ENCODE results near the gene KIAA1958.

Gene KIAA1958, protein sequence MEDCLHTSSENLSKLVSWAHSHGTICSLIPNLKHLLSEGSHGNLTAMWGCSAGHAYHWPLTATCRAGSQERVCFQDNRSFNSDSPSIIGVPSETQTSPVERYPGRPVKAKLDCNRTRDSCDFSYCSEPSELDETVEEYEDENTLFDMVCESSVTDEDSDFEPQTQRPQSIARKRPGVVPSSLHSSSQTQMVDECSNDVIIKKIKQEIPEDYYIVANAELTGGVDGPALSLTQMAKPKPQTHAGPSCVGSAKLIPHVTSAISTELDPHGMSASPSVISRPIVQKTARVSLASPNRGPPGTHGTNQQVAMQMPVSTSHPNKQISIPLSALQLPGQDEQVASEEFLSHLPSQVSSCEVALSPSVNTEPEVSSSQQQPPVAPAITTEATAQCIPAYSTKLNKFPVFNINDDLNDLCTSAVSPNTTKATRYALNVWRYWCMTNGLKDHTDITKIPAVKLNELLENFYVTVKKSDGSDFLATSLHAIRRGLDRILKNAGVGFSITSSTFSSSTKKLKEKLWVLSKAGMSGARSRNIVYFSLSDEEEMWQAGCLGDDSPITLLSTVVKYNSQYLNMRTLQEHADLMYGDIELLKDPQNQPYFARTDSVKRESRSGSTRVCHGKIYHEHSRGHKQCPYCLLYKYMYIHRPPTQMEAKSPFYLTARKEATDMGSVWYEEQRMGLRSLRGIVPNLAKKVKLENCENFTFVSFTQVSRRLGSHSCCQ

DNA sequence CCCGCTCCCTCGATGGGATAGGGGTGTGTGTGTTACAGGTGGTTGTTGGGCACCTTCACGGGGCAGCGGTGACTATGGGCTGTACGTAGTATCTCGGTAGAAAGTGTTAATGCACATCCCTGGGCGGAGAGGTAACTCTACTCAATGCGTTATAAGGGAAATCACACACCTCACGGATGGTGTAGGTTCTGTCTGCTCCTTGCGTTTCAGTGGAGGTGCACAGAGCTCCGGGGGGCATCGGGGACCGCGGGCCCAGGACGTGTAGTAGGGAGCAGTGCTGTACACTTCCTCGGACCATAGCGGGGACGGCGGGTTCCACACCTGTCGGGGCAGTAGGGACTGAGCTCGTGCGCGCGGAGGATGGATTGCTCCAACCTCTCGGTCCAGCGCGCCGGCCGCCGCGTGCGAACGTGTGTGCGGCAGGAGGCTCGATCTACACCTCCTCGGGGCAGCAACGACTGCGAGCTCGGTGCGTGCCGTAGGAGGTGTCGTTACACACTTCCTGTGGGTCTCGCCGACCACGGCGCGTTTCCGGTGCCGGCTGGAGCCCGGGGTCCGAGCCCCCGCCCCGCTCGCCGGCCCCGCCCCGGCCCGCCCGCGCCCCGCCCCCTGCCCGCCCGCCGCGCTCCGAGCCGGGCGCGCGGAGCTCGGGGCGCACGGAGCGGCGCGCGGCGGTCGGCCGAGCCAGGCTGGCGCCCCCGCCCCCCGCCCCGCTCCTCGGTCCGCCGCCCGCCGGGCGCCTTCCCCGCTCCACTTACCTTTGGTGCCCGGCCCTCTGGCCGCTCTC lies at the start of gene KIAA1958:
KIAA1958 (plus strand) TSS at position 607 of the 787 bp plus-strand sequence. CDS start 87,254 bp downstream, outside the sequence.
- no peaks in the 10 kb centered on the region for H3K9me3 ChIP-seq (ENCODE audit: insufficient read depth, low read depth, low read length)
- H3K9ac ChIP-seq (ENCODE audit: low read depth, low read length) = peak within 1 kb of the TSS; percentile 94
- peak within 1 kb of the TSS; percentile 93 for H3K4me3 ChIP-seq (ENCODE audit: low read length)
- H3K27me3 ChIP-seq (ENCODE audit: insufficient read depth, low read length) = no peaks in the 10 kb centered on the region
- H3K4me1 ChIP-seq (ENCODE audit: insufficient read depth, low read length) = peaks cover 27% of the 10 kb centered on the region
- H3K36me3 ChIP-seq (ENCODE audit: insufficient read depth, low read depth, low read length) = peaks cover 4% of the 10 kb centered on the region; the same call in 1 of the 2 replicates
- H3K27ac ChIP-seq (ENCODE audit: low read length) = peak within 1 kb of the TSS; percentile 82

DNA sequence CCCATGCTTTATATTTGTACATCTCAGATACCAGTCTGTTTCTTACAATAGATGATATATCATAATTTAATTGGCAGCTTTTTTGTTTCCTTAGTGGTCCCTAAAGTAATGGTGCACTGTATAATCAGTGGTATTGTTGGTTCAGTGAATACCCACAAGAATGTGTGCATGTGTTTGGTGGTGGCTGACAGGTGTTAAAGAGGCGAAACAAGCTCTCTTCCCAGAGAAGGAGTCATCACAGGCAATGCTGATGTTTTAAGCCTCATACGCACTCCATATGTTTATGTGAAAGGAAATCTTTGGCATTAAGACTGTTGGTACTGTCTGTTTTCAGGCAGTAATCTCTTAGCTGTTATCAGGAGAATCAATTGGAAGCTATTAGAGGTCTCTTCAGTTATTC lies 49.2 kb upstream of the KIAA1958 start:
- no peak overlapping the region for H3K9ac ChIP-seq (ENCODE audit: low read depth, low read length)
- H3K4me1 ChIP-seq (ENCODE audit: insufficient read depth, low read length) = no peaks in the 10 kb centered on the region
- no peaks in the 10 kb centered on the region for H3K9me3 ChIP-seq (ENCODE audit: insufficient read depth, low read depth, low read length)
- no peak overlapping the region for H3K4me3 ChIP-seq (ENCODE audit: low read length)
- H3K27me3 ChIP-seq (ENCODE audit: insufficient read depth, low read length) = no peaks in the 10 kb centered on the region
- H3K27ac ChIP-seq (ENCODE audit: low read length) = no peak overlapping the region
- H3K36me3 ChIP-seq (ENCODE audit: insufficient read depth, low read depth, low read length) = no peaks in the 10 kb centered on the region

DNA sequence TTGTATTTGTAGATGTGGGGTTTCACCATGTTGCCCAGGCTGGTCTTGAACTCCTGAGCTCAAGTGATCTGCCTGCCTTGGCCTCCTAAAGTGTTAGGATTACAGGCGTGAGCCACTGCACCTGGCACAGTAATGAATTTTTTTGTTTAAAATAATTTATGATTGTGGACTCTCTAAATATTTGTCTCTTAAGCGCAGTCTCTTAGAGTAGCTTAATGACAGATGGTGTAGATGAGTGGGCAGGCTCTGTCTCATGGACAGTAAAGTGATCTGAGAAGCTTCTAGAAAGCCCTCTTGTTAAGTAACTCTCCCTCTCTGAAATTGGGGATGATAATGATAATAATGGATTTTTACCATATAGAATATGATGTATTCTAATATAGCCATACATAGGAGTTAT lies 47.5 kb upstream of the KIAA1958 start:
- Histone ChIP-seq H3K9me3 (ENCODE audit: insufficient read depth, low read depth, low read length) (no peaks in the 10 kb centered on the region), H3K4me1 (ENCODE audit: insufficient read depth, low read length) (no peaks in the 10 kb centered on the region), H3K9ac (ENCODE audit: low read depth, low read length) (no peak overlapping the region), H3K27ac (ENCODE audit: low read length) (no peak overlapping the region), H3K27me3 (ENCODE audit: insufficient read depth, low read length) (no peaks in the 10 kb centered on the region), H3K4me3 (ENCODE audit: low read length) (no peak overlapping the region), H3K36me3 (ENCODE audit: insufficient read depth, low read depth, low read length) (no peaks in the 10 kb centered on the region)

DNA sequence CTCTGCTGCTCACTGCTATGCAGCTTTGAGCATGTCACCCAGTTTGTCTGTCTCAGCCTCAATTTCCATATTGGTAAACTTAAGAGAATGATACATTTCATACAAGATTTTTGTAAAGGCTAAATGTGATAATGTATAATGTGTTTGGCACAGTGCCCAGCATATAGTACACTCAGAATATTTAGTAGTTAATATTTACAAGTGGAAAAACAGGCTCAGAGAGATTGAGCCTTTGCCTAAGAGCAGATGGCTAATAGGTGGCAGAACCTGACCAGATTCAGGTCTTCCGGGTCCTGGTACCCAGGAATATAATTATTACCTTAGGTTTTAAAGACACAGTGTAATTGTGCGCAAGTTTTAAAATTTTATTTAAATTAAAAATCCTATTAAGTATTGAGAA lies 46.8 kb upstream of the KIAA1958 start:
- Histone ChIP-seq H3K9ac (ENCODE audit: low read depth, low read length) (no peak overlapping the region), H3K4me1 (ENCODE audit: insufficient read depth, low read length) (no peaks in the 10 kb centered on the region), H3K27me3 (ENCODE audit: insufficient read depth, low read length) (no peaks in the 10 kb centered on the region), H3K27ac (ENCODE audit: low read length) (no peak overlapping the region), H3K4me3 (ENCODE audit: low read length) (no peak overlapping the region), H3K36me3 (ENCODE audit: insufficient read depth, low read depth, low read length) (no peaks in the 10 kb centered on the region), H3K9me3 (ENCODE audit: insufficient read depth, low read depth, low read length) (no peaks in the 10 kb centered on the region)

DNA sequence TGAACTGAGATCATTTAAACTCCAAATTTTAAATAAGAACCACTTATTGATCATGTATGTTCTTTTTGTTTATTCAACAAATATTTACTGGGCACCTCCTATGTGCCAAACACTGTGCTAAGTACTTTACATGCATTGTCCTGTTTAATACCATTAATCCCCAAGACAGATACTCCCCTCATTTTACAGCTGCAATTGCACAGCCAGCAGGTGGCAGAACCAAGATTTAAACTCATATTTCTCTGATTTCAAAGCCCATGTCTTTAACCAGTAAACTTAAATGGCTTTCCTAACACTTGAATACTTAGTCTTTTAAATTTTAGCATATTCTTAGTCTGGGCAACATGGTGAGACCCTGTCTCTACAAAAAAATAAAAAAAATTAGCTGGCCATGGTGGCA lies 43.4 kb upstream of the KIAA1958 start:
- no peaks in the 10 kb centered on the region for H3K9me3 ChIP-seq (ENCODE audit: insufficient read depth, low read depth, low read length)
- H3K4me1 ChIP-seq (ENCODE audit: insufficient read depth, low read length) = no peaks in the 10 kb centered on the region
- H3K27me3 ChIP-seq (ENCODE audit: insufficient read depth, low read length) = no peaks in the 10 kb centered on the region
- H3K9ac ChIP-seq (ENCODE audit: low read depth, low read length) = no peak overlapping the region
- H3K27ac ChIP-seq (ENCODE audit: low read length) = no peak overlapping the region
- H3K4me3 ChIP-seq (ENCODE audit: low read length) = no peak overlapping the region
- H3K36me3 ChIP-seq (ENCODE audit: insufficient read depth, low read depth, low read length) = no peaks in the 10 kb centered on the region

DNA sequence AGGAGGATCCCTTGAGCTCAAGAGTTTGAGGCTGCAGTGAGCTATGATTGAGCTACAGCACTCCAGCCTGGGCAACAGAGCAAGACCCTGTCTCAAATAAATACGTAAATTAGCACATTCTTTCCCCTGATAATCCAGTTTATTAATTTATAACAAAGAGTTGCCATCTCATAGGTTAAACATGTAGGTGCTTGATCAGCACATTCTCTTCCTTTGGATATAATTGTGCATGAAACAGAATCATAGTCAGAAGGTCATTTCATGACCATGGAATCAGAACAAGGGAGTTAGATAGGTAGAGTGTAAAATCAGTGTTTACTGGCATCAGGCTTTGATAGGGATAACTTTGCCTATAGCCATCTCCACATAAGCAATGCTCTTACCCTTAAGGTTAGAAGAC lies 43.0 kb upstream of the KIAA1958 start:
- Histone ChIP-seq H3K27ac (ENCODE audit: low read length) (no peak overlapping the region), H3K27me3 (ENCODE audit: insufficient read depth, low read length) (no peaks in the 10 kb centered on the region), H3K9ac (ENCODE audit: low read depth, low read length) (no peak overlapping the region)

DNA sequence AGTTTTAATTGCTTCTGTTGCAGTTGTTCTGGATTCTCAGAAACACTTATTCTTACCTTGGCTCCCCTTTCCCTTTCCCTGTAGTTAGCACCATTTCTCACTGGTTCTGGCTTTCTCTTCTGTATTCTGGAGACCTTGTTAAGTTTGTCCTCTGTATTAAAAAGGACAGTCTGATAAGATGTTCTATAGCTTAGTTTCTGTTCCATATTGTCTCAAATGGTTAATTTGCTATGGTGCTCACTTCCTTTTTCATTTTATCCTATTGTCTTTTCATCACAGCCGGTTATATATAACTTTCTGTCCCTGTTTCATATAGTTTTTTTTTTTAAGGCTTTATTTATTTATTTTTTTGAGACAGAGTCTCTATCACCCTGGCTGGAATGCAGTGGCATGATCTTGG lies 41.4 kb upstream of the KIAA1958 start:
- Histone ChIP-seq H3K36me3 (ENCODE audit: insufficient read depth, low read depth, low read length) (no peaks in the 10 kb centered on the region), H3K4me3 (ENCODE audit: low read length) (no peak overlapping the region), H3K27me3 (ENCODE audit: insufficient read depth, low read length) (no peaks in the 10 kb centered on the region), H3K4me1 (ENCODE audit: insufficient read depth, low read length) (no peaks in the 10 kb centered on the region), H3K9me3 (ENCODE audit: insufficient read depth, low read depth, low read length) (no peaks in the 10 kb centered on the region), H3K9ac (ENCODE audit: low read depth, low read length) (no peak overlapping the region), H3K27ac (ENCODE audit: low read length) (no peak overlapping the region)

More for the DNA sequence above, 43.0 kb upstream of the KIAA1958 start:
- Histone ChIP-seq H3K9me3 (ENCODE audit: insufficient read depth, low read depth, low read length) (no peaks in the 10 kb centered on the region), H3K4me1 (ENCODE audit: insufficient read depth, low read length) (no peaks in the 10 kb centered on the region), H3K36me3 (ENCODE audit: insufficient read depth, low read depth, low read length) (no peaks in the 10 kb centered on the region), H3K4me3 (ENCODE audit: low read length) (no peak overlapping the region)

DNA sequence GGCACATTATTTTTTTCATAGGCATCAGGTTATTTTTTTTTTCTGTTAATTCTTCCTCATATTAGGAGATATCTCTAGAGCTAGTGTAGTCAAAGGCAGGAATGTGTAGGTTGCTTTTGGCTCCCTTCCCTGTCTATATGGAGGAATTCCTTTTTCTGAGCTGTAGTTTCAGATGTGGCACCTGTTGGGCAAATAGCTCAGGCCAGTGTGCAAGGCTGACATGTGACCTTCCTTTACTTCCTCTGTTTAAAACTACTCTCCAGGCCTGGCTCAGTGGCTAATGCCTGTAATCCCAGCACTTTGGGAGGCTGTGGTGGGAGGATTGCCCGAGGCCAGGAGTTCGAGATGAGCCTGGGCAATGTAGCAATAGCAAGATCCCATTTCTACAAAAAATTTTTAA lies 40.5 kb upstream of the KIAA1958 start:
- H3K4me1 ChIP-seq (ENCODE audit: insufficient read depth, low read length) = no peaks in the 10 kb centered on the region
- H3K9me3 ChIP-seq (ENCODE audit: insufficient read depth, low read depth, low read length) = no peaks in the 10 kb centered on the region
- no peak overlapping the region for H3K27ac ChIP-seq (ENCODE audit: low read length)
- no peak overlapping the region for H3K9ac ChIP-seq (ENCODE audit: low read depth, low read length)
- H3K27me3 ChIP-seq (ENCODE audit: insufficient read depth, low read length) = no peaks in the 10 kb centered on the region
- H3K4me3 ChIP-seq (ENCODE audit: low read length) = no peak overlapping the region
- no peaks in the 10 kb centered on the region for H3K36me3 ChIP-seq (ENCODE audit: insufficient read depth, low read depth, low read length)

DNA sequence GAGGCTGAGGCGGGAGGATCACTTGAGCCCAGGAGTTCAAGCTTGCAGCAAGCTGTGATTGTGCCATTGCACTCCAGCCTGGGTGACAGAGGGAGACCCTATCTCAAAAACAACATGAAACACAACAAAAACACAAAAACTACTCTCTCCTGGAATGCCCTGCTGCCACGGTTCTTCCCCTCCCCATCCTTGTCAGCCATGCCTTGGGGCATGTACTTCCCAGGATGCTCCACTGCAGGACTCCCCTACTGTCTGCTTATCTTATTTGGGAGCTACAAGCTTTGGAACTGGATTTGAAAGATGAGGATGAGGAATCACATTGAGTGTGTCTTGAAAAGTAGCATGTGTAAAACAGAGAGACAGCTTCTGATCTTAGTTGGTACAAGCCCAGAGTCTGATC lies 40.1 kb upstream of the KIAA1958 start:
- Histone ChIP-seq H3K4me3 (ENCODE audit: low read length) (no peak overlapping the region), H3K9me3 (ENCODE audit: insufficient read depth, low read depth, low read length) (no peaks in the 10 kb centered on the region), H3K36me3 (ENCODE audit: insufficient read depth, low read depth, low read length) (no peaks in the 10 kb centered on the region), H3K9ac (ENCODE audit: low read depth, low read length) (no peak overlapping the region), H3K27me3 (ENCODE audit: insufficient read depth, low read length) (no peaks in the 10 kb centered on the region), H3K27ac (ENCODE audit: low read length) (no peak overlapping the region), H3K4me1 (ENCODE audit: insufficient read depth, low read length) (no peaks in the 10 kb centered on the region)

DNA sequence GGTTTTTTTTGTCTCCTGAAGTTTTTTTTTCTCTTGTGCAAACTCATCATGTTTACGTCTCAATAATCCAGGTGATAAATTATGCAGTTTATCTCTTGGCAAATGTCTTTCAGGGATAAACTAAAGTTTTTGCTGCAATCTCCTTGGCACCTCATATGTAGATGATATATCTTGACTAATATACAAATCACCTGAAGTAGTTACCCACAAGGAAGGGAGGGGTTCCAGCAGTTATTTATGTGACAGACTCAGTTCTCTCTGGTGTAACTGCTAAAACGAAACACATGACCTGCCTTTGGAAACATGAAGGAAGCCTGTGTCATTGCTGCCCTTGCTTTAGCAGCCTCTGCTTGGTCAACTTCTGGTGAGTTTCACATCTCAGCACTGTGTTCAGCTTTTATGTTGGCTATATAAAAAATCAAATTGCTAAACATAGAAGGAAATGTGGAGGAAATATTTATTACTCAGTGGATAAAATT lies 39.3 kb upstream of the KIAA1958 start:
- H3K27ac ChIP-seq (ENCODE audit: low read length) = no peak overlapping the region
- H3K4me3 ChIP-seq (ENCODE audit: low read length) = no peak overlapping the region
- H3K36me3 ChIP-seq (ENCODE audit: insufficient read depth, low read depth, low read length) = no peaks in the 10 kb centered on the region
- no peaks in the 10 kb centered on the region for H3K27me3 ChIP-seq (ENCODE audit: insufficient read depth, low read length)
- no peaks in the 10 kb centered on the region for H3K4me1 ChIP-seq (ENCODE audit: insufficient read depth, low read length)
- no peak overlapping the region for H3K9ac ChIP-seq (ENCODE audit: low read depth, low read length)
- no peaks in the 10 kb centered on the region for H3K9me3 ChIP-seq (ENCODE audit: insufficient read depth, low read depth, low read length)

DNA sequence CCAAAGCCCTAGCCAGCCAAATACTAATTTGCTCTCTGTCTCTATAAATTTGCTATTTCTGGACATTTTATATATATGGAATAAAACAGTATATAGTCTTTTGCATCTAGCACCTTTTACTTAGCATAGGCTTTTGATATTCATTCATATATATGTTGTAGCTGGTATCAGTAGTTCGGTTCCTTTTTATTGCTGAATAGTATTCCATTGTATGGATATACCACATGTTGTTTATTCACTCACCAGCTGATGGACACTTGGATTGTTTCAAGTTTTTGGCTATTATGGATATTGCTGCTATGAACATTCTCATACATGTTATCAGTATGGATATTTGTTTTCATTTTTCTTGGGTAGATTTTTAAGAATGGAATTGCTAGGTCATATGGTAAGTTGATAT lies 23.8 kb upstream of the KIAA1958 start:
- H3K9ac ChIP-seq (ENCODE audit: low read depth, low read length) = no peak overlapping the region
- H3K36me3 ChIP-seq (ENCODE audit: insufficient read depth, low read depth, low read length) = peaks cover 20% of the 10 kb centered on the region; the same call in 1 of the 2 replicates
- H3K27me3 ChIP-seq (ENCODE audit: insufficient read depth, low read length) = no peaks in the 10 kb centered on the region
- peaks cover 5% of the 10 kb centered on the region; the same call in 1 of the 2 replicates for H3K9me3 ChIP-seq (ENCODE audit: insufficient read depth, low read depth, low read length)
- H3K4me3 ChIP-seq (ENCODE audit: low read length) = no peak overlapping the region
- no peaks in the 10 kb centered on the region for H3K4me1 ChIP-seq (ENCODE audit: insufficient read depth, low read length)
- H3K27ac ChIP-seq (ENCODE audit: low read length) = no peak overlapping the region

Measured in iPS-20b (cell line).